A549 (cell line): ENCODE results near the gene DGCR2. TPM values are rescaled to one million over a fixed set of nuclear protein-coding genes. Genes with fewer than 3 reads are reported as not detected.
"Not testable (repeated sequence)": the region's sequence is repeated elsewhere in the genome, so short reads cannot be mapped to it uniquely, and the experiment has no call there.

Experiments used
- ATAC-seq, 2 experiments: fragments of 200-7000 bp in 1 of 2; fragments of >200 bp in 1 of 2; cut with Nextera tagmentation in 1 of 2; cut with Tn5 transposase in 1 of 2; 3 replicates each; pipeline versions ENCODE4 v1.8.0 to v1.9.1; 2018 to 2020; ENCODE audit warnings: mild to moderate bottlenecking in 1 of 2, moderate library complexity in 1 of 2
- CTCF ChIA-PET: fragments of 300-600 bp; sonication (Branson Sonifier 250); formaldehyde crosslinking; extraction: SDS; loops from one replicate; lab custom pipeline; 2021; ENCODE audit warnings: antibody characterized with exemption, inconsistent platforms; lab: Yijun Ruan, JAX
- POLR2A ChIA-PET: fragments of 350-600 bp; formaldehyde crosslinking; extraction: SDS; loops from one replicate; lab custom pipeline; 2021; ENCODE audit warnings: antibody characterized with exemption, inconsistent platforms; lab: Yijun Ruan, JAX
- DNase-seq, 2 experiments: peaks; one replicate each; pipeline versions ENCODE4 v3.0.0 to v3.0.0-alpha.2; 2011 to 2016; ENCODE audit warnings: low read depth in 1 of 2, low spot score in 1 of 2
- FAIRE-seq: peaks from 2 replicates; lab custom pipeline; 2011; peaks lifted over from hg19 to GRCh38; lab: Jason Lieb, UNC
- H3K27ac ChIP-seq, 2 experiments: fragments of >200 bp; sonication (Bioruptor Twin); formaldehyde crosslinking; 3 replicates each; pipeline ENCODE4 v1.5.1; 2016 to 2017
- H3K4me1 ChIP-seq: fragments of >200 bp; sonication (Bioruptor Twin); formaldehyde crosslinking; 3 replicates; pipeline ENCODE4 v1.6.1; 2016
- H3K4me2 ChIP-seq: fragments of >200 bp; sonication (Bioruptor Twin); formaldehyde crosslinking; 3 replicates; pipeline ENCODE4 v1.6.1; 2016
- H3K4me3 ChIP-seq: fragments of >200 bp; sonication (Bioruptor Twin); formaldehyde crosslinking; 3 replicates; pipeline ENCODE4 v1.5.1; 2016
- H3K9me3 ChIP-seq: fragments of >200 bp; sonication (Bioruptor Twin); formaldehyde crosslinking; 3 replicates; pipeline ENCODE4 v1.6.1; 2016
- CHD4 ChIP-seq: fragments of 200-600 bp; sonication (generic); IDR thresholded peaks from 2 replicates; pipeline ENCODE4 v1.6.1; 2016; ENCODE audit warnings: antibody characterized with exemption, mild to moderate bottlenecking, borderline replicate concordance
- FOXS1 ChIP-seq: fragments of 250-450 bp; sonication (Bioruptor Pico); IDR thresholded peaks from 2 replicates; pipeline ENCODE4 v1.5.0; 2020; ENCODE audit warnings: mild to moderate bottlenecking, moderate library complexity
- JUNB ChIP-seq: fragments of >200 bp; sonication (Bioruptor Twin); formaldehyde crosslinking; IDR thresholded peaks from 2 replicates; pipeline ENCODE4 v1.6.1; 2016
- MAFK ChIP-seq: fragments of 450-650 bp; IDR thresholded peaks from 2 replicates; pipeline ENCODE4 v1.6.1; 2014; ENCODE audit not compliant: partially characterized antibody
- POLR2AphosphoS2 ChIP-seq: conservative IDR thresholded peaks from 2 replicates; pipeline ENCODE4 v1.6.1; 2012; ENCODE audit warnings: low read length, improper control_type of control experiment, inconsistent platforms
- RAD21 ChIP-seq, 2 experiments: fragments of >200 bp in 1 of 2; sonication (Bioruptor Twin) in 1 of 2; formaldehyde crosslinking in 1 of 2; IDR thresholded peaks in 1 of 2; conservative IDR thresholded peaks in 1 of 2; 2 replicates in 1 of 2; 3 replicates in 1 of 2; pipeline ENCODE4 v1.6.1; 2012 to 2018; ENCODE audit warnings: inconsistent platforms in 1 of 2
- RNF2 ChIP-seq: fragments of 200-600 bp; sonication (generic); IDR thresholded peaks from 2 replicates; pipeline ENCODE4 v1.6.1; 2016; ENCODE audit warnings: low read depth, mild to moderate bottlenecking, antibody characterized with exemption, moderate library complexity, borderline replicate concordance
- WGBS: methylation state at CpG from one replicate; pipeline ENCODE4 v1.1.6; 2017; ENCODE audit errors: missing lambda C conversion rate; 5-methylcytosine and 5-hydroxymethylcytosine counted together
- polyA plus RNA-seq, 4 experiments: library from polyadenylated mRNA; depleted of rRNA in 3 of 4; stranded (reverse); fragments of >200 nt; fragmentation: RNase III in 1 of 4; extraction: RNeasy Plus Mini Kit Qiagen cat#74134 plus additional on column Dnase treatment in 1 of 4; gene quantifications; 2 replicates in 3 of 4; 3 replicates in 1 of 4; pipeline ENCODE4 v1.2.3, GENCODE V29; 2011 to 2017
- TF ChIP-seq, protein P1 (sequence below): fragments of >200 bp; sonication (Bioruptor Twin); formaldehyde crosslinking; IDR thresholded peaks from 2 replicates; pipeline ENCODE4 v1.6.1; 2016
- TF ChIP-seq, protein P2 (sequence below): fragments of >200 bp; sonication (Bioruptor Twin); formaldehyde crosslinking; IDR thresholded peaks from 3 replicates; pipeline ENCODE4 v1.5.1; 2016
- TF ChIP-seq, protein P3 (sequence below): IDR thresholded peaks from 2 replicates; pipeline ENCODE4 v1.6.1; 2012; ENCODE audit warnings: low read depth, borderline replicate concordance
- TF ChIP-seq, protein P4 (sequence below): fragments of 200-600 bp; sonication (generic); IDR thresholded peaks from 2 replicates; pipeline ENCODE4 v1.6.1; 2016; ENCODE audit warnings: antibody characterized with exemption, mild to moderate bottlenecking, moderate library complexity
- TF ChIP-seq, protein P5 (sequence below): fragments of >200 bp; sonication (Bioruptor Twin); formaldehyde crosslinking; IDR thresholded peaks from 3 replicates; pipeline ENCODE4 v1.6.1; 2016

Gene DGCR2
- polyA plus RNA-seq, 2 of the 4 experiments (the other 2 are of a cell fraction), result 10.6 to 17.9 TPM

DNA sequence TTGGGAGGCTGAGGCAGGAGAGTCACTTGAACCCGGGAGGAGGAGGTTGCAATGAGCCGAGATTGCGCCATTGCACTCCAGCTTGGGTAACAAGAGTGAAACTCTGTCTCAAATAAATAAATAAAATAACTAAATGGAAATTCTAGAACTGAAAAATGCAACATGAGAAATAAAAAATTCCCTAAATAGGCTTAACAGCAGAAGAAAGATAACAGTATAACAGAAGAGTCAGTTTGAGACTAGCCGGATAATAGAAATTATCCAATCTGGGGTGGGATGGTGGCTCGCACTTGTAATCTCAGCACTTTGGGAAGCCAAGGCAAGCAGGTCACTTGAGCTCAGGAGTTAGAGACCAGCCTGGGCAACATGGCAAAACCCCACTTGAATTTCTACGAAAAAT is 42.2 kb upstream of the DGCR2 start:
- Histone ChIP-seq H3K4me2 (no peak overlapping the region), H3K9me3 (peaks cover 2% of the 10 kb centered on the region; the same call in 1 of the 3 replicates), H3K27ac (no peak overlapping the region), H3K4me3 (no peak overlapping the region), H3K4me1 (no peaks in the 10 kb centered on the region)
- TF ChIP-seq RAD21 (conservative IDR thresholded peaks at IDR 0.05 in 1 of 2, IDR thresholded peaks at IDR 0.05 in 1 of 2), result no peak
- POLR2A ChIA-PET, result no interaction called here
- CTCF ChIA-PET, result no interaction called here
- FAIRE-seq (no peak), DNase-seq (no peak), ATAC-seq (no peak)
- WGBS, result 63% methylated on average over 6 of the region's 6 CpGs

DNA sequence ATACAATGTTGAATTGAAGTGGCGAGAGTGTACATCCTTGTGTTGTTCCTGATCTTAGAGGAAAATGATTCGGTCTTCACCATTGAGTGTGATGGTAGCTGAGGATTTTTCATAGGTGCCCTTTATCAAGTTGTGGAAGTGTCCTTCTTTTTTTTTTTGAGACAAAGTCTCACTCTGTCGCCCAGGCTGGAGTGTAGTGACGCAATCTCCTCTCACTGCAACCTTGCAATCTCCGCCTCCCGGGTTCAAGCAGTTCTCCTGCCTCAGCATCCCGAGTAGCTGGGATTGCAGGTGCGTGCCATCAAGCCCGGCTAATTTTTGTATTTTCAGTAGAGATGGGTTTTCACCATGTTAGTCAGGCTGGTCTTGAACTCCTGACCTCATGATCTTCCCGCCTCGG is 36.4 kb upstream of the DGCR2 start:
- H3K27ac ChIP-seq, ATAC-seq, POLR2A ChIA-PET, H3K4me3 ChIP-seq, H3K4me1 ChIP-seq, H3K9me3 ChIP-seq, FAIRE-seq, DNase-seq, H3K4me2 ChIP-seq: not testable (repeated sequence)
- CTCF ChIA-PET, result interaction anchor here (1.2 to 2.1 kb wide), 2 partner anchors 8 to 14 kb away, joined by 4 to 12 read pairs; partner anchors contain the start of gene ESS2
- 80% methylated on average over 11 of the region's 11 CpGs for WGBS

DNA sequence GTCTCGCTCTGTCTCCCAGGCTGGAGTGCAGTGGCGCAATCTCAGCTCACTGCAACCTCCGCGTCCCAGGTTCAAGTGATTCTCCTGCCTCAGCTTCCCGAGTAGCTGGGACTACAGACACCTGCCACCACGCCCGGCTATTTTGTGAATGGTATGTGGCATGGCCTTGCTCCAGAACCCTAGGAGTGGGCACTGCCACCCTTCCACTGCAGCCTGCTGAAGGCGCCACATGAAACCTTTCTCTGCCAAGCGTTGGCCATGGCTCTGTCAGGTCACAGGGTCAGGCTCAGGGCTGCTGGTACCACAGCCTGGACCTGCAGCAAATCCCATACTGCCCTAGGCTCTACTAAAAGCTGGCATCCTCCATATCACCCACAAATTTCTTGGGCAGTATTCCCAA is 33.9 kb upstream of the DGCR2 start:
- H3K4me2 ChIP-seq, H3K4me3 ChIP-seq, H3K9me3 ChIP-seq, FAIRE-seq, DNase-seq, H3K27ac ChIP-seq, ATAC-seq, POLR2A ChIA-PET, H3K4me1 ChIP-seq: not testable (repeated sequence)
- 74% methylated on average over 5 of the region's 9 CpGs for WGBS
- CTCF ChIA-PET, result interaction anchor here (1.2 to 4.9 kb wide), 2 partner anchors 9 to 12 kb away, joined by 4 to 27 read pairs; partner anchors contain the start of gene ESS2

DNA sequence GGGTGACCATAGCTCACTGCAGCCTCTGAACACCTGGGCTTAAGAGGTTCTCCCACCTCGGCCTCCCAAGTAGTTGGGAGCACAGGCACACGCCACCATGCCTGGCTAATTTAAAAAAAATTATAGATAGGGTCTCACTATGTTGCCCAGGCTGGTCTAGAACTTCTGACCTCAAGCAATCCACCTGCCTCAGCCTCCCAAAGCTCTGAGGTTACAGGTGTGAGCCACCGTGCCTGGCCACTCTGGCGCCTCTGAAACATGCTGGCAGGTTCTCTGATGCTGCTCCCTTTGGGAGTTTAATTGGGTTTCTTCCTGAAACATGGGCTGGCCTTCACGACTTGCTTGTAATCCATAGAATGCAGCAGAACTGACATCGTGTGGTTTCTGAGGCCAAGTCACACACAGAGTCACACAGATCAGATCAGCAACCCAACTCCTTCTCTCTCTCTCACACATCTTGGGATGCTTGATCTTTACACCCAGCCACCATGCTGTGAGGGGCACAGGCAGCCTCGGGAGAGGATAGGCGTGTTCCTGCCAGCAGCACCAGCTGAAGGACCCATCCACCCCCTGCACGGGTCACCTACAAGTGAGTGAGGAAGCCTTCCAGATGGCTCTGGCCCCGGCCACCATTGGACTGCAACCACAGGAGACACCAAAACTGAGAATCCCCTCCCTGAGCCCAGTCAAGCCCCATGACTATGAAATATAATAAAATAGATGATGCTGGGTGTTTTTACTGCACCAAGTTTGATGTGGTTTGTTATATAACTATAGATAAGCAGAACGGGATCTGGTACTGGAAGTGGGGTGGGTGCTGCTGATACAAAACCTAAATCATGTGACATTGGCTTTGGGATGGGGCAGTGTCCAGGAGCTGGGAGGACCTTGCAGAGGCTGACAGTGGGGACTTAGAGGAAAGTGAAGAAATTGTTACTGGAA is 31.0 kb upstream of the DGCR2 start:
- 25% methylated on average over 7 of the region's 11 CpGs for WGBS
- ChIA-PET CTCF (interaction anchor here (4.9 kb wide), 1 partner anchor 9 kb away, joined by 27 read pairs; the partner anchor contains the start of gene ESS2), POLR2A (interaction anchor here (0.6 kb wide), 1 partner anchor 14 kb away, joined by 3 read pairs; no protein-coding TSS in a partner anchor)
- FAIRE-seq, result no peak
- no peak overlapping the region for H3K4me3 ChIP-seq
- no peak overlapping the region for H3K4me2 ChIP-seq
- H3K27ac ChIP-seq, result no peak overlapping the region
- TF ChIP-seq, protein P1, sequence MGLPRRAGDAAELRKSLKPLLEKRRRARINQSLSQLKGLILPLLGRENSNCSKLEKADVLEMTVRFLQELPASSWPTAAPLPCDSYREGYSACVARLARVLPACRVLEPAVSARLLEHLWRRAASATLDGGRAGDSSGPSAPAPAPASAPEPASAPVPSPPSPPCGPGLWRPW, result no peak
- TF ChIP-seq, protein P2, sequence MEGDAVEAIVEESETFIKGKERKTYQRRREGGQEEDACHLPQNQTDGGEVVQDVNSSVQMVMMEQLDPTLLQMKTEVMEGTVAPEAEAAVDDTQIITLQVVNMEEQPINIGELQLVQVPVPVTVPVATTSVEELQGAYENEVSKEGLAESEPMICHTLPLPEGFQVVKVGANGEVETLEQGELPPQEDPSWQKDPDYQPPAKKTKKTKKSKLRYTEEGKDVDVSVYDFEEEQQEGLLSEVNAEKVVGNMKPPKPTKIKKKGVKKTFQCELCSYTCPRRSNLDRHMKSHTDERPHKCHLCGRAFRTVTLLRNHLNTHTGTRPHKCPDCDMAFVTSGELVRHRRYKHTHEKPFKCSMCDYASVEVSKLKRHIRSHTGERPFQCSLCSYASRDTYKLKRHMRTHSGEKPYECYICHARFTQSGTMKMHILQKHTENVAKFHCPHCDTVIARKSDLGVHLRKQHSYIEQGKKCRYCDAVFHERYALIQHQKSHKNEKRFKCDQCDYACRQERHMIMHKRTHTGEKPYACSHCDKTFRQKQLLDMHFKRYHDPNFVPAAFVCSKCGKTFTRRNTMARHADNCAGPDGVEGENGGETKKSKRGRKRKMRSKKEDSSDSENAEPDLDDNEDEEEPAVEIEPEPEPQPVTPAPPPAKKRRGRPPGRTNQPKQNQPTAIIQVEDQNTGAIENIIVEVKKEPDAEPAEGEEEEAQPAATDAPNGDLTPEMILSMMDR, result no peak
- TF ChIP-seq POLR2AphosphoS2 (no peak), JUNB (no peak)
- TF ChIP-seq, protein P3, sequence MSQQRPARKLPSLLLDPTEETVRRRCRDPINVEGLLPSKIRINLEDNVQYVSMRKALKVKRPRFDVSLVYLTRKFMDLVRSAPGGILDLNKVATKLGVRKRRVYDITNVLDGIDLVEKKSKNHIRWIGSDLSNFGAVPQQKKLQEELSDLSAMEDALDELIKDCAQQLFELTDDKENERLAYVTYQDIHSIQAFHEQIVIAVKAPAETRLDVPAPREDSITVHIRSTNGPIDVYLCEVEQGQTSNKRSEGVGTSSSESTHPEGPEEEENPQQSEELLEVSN, result no peak
- no peak for DNase-seq
- H3K9me3 ChIP-seq, result no peaks in the 10 kb centered on the region
- H3K4me1 ChIP-seq, result no peaks in the 10 kb centered on the region
- ATAC-seq, result no peak

DNA sequence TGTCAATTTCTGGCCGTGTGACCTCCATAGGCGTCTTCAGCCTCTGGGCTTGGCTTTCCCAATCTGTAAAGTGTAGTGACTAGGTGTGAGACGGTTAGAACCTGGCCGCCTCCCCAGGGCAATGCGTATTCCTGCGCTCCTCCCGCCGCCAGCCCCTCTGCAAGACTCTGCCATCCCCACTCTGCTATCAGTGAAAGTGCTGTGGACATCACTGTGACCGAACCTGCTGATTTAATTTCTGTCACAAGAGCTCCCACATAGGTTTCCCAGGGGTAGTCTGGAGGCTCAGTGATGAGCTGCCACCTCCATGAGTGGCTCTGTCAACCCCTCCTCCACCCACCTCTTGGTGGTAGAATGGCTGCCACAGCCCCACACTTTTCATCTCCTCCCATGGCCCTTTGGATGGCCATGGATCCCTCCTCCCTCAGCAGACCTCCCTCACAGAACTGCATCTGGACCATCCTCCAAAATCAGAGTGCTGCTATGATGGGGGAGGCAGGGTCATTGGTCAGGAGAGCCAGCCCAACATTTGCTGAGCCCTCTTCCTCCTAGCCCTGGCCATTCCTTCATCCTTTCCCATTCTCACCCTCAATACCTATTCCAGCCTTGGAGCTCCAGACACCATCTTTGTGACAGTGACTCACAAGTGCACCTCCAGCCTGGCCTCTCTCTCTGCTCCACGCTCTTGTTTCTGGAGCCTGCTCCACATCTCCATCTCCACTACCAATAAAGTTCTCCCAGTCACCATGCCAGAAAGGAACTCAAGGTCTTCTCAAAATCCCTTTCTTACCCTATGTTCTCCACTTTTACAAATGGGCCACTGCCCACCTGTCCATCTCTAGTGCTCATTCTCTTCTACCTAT is 29.3 kb upstream of the DGCR2 start:
- POLR2A ChIA-PET, result no interaction called here
- ATAC-seq (no peak), FAIRE-seq (no peak), DNase-seq (no peak)
- Histone ChIP-seq H3K4me2 (no peak overlapping the region), H3K27ac (no peak overlapping the region), H3K4me3 (no peak overlapping the region), H3K4me1 (no peaks in the 10 kb centered on the region), H3K9me3 (no peaks in the 10 kb centered on the region)
- WGBS, result 72% methylated on average over 7 of the region's 10 CpGs
- CTCF ChIA-PET, result no interaction called here
- TF ChIP-seq, protein P1, result no peak
- no peak for TF ChIP-seq RNF2
- TF ChIP-seq, protein P4, sequence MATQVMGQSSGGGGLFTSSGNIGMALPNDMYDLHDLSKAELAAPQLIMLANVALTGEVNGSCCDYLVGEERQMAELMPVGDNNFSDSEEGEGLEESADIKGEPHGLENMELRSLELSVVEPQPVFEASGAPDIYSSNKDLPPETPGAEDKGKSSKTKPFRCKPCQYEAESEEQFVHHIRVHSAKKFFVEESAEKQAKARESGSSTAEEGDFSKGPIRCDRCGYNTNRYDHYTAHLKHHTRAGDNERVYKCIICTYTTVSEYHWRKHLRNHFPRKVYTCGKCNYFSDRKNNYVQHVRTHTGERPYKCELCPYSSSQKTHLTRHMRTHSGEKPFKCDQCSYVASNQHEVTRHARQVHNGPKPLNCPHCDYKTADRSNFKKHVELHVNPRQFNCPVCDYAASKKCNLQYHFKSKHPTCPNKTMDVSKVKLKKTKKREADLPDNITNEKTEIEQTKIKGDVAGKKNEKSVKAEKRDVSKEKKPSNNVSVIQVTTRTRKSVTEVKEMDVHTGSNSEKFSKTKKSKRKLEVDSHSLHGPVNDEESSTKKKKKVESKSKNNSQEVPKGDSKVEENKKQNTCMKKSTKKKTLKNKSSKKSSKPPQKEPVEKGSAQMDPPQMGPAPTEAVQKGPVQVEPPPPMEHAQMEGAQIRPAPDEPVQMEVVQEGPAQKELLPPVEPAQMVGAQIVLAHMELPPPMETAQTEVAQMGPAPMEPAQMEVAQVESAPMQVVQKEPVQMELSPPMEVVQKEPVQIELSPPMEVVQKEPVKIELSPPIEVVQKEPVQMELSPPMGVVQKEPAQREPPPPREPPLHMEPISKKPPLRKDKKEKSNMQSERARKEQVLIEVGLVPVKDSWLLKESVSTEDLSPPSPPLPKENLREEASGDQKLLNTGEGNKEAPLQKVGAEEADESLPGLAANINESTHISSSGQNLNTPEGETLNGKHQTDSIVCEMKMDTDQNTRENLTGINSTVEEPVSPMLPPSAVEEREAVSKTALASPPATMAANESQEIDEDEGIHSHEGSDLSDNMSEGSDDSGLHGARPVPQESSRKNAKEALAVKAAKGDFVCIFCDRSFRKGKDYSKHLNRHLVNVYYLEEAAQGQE, result no peak
- no peak for TF ChIP-seq CHD4
- TF ChIP-seq MAFK, result no peak
- no peak for TF ChIP-seq FOXS1 (CRISPR knock-in tag)
- TF ChIP-seq, protein P5, sequence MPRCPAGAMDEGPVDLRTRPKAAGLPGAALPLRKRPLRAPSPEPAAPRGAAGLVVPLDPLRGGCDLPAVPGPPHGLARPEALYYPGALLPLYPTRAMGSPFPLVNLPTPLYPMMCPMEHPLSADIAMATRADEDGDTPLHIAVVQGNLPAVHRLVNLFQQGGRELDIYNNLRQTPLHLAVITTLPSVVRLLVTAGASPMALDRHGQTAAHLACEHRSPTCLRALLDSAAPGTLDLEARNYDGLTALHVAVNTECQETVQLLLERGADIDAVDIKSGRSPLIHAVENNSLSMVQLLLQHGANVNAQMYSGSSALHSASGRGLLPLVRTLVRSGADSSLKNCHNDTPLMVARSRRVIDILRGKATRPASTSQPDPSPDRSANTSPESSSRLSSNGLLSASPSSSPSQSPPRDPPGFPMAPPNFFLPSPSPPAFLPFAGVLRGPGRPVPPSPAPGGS, result no peak
- no peak for TF ChIP-seq POLR2AphosphoS2
